ENCODE data around the gene GALNT17.

Gene GALNT17

GRCh38 chr7:71466448-71467145 is 334.7 kb downstream of the GALNT17 start:
- ATAC-seq (replicated peaks): no peak
- Mint-ChIP-seq H3K4me3 (no peak overlapping the region), H3K27me3 (no peaks in the 10 kb centered on the region), H3K36me3 (ENCODE audit: insufficient read depth) (peaks cover 4% of the 10 kb centered on the region), H3K9me3 (peaks cover 11 to 16% of the 10 kb centered on the region in 2 donors), H3K4me1 (ENCODE audit: low read depth in 2 of 2) (no peaks in the 10 kb centered on the region), H3K27ac (no peak overlapping the region)
- DNase-seq: no peak

GRCh38 chr7:71470326-71470725 is 338.4 kb downstream of the GALNT17 start:
- Mint-ChIP-seq H3K4me3 (no peak overlapping the region), H3K4me1 (ENCODE audit: low read depth in 2 of 2) (no peaks in the 10 kb centered on the region), H3K9me3 (peaks cover 0 to 15% of the 10 kb centered on the region in 2 donors), H3K27me3 (no peaks in the 10 kb centered on the region), H3K36me3 (ENCODE audit: insufficient read depth) (no peaks in the 10 kb centered on the region), H3K27ac (no peak overlapping the region)
- DNase-seq (no peak), ATAC-seq (replicated peaks) (no peak)

DNA sequence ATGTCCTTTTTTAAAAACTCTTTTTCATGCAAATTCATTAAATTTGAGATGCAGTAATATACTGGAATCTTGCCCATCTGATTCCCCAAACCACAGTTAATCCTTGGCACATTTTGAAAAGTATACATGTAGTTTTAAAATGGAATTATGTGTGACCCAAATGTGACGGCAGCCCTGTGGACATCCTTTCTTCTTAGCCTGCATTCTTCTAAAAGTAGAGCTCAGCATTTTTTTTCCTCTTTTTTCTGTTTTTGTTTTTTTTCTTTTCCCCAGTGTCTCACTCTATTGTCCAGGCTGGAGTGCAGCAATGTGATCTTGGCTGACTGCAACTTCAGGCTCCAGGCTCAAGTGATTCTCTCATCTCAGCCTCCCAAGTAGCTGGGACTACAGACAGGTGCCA is 338.9 kb downstream of the GALNT17 start:
- Mint-ChIP-seq H3K9me3 (peaks cover 3 to 15% of the 10 kb centered on the region in 2 donors), H3K27me3 (no peaks in the 10 kb centered on the region), H3K4me3 (no peak overlapping the region), H3K27ac (no peak overlapping the region), H3K36me3 (ENCODE audit: insufficient read depth) (no peaks in the 10 kb centered on the region), H3K4me1 (ENCODE audit: low read depth in 2 of 2) (no peaks in the 10 kb centered on the region)
- DNase-seq (no peak), ATAC-seq (replicated peaks) (no peak)

GRCh38 chr7:71472962-71473361 is 341.0 kb downstream of the GALNT17 start:
- ATAC-seq (replicated peaks): no peak
- H3K4me1 Mint-ChIP-seq (ENCODE audit: low read depth in 2 of 2): no peaks in the 10 kb centered on the region
- no peaks in the 10 kb centered on the region for H3K27me3 Mint-ChIP-seq
- H3K27ac Mint-ChIP-seq: no peak overlapping the region
- H3K4me3 Mint-ChIP-seq: no peak overlapping the region
- DNase-seq: no peak
- no peaks in the 10 kb centered on the region for H3K36me3 Mint-ChIP-seq (ENCODE audit: insufficient read depth)
- peaks cover 12 to 18% of the 10 kb centered on the region in 2 donors for H3K9me3 Mint-ChIP-seq

DNA sequence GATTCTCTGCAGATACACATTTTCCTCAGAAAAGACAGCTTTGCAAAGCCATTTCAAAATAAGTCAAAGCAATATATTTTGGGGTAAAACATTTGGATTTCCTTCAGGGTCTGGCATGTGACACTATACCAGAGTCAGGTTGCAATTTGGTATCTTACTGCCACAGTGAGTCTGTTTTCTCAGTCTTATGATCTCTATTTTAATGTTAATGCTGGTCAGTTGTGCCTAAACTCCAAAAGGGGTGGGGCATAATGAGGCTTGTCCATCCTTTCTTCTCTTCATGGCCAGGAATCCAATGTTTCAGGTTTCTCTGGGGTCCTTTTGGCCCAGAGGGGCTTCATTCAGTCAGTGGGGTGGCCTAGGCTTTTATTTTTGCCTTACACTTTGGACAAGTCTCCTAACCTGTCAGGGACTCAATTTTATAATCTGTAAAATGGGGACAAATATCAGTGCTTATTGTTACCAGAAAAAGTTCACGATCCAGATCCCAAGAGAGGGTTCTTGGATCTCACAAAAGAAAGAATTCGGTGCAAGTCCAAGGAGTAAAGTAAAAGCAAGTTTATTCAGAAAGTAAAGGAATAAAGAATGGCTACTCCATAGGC is 341.5 kb downstream of the GALNT17 start:
- no peaks in the 10 kb centered on the region for H3K4me1 Mint-ChIP-seq (ENCODE audit: low read depth in 2 of 2)

DNA sequence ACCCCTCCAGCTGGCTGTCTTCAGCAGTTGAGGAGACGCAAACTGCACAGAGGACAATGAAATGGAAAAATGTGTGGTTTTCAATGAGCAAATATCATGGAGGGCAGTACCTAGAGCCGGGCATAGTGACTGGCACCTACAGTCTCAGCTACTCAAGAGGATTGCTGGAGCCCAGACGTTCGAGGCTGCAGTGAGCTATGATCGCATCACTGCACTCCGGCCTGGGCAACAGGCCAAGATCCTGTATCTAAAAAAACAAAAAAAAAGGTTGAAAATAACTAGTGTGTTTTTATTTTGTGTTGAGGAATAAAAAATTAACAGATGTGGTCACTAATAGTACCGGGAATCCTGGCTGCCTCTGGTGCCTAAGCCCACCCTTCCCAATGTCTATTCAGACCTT is 345.5 kb downstream of the GALNT17 start:
- no peak for ATAC-seq (replicated peaks)
- no peak for DNase-seq
- H3K36me3 Mint-ChIP-seq (ENCODE audit: insufficient read depth): no peaks in the 10 kb centered on the region

More for the DNA sequence above, 341.5 kb downstream of the GALNT17 start:
- Mint-ChIP-seq H3K36me3 (ENCODE audit: insufficient read depth) (no peaks in the 10 kb centered on the region), H3K27me3 (no peaks in the 10 kb centered on the region), H3K4me3 (no peak overlapping the region), H3K27ac (no peak overlapping the region), H3K9me3 (peaks cover 12 to 18% of the 10 kb centered on the region in 2 donors)
- no peak for DNase-seq
- no peak for ATAC-seq (replicated peaks)

DNA sequence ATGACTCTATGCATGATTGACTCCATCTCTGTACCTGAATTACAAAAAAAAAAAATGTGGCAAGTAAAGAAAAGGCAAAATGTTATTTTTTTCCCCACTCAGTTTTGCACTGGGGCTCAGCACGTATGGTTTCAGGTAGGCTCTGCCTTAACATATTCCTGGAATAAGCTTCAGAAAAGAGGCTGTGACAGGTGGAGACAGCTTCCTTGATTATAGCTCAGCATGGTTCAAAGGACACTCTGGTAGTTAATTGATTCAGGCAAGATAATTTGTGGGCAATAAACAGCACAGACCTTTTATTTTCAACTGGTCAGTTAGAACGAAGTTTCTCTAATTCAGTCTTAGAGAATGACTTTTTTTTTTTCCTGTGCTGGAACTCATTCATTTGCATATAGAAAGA is 347.3 kb downstream of the GALNT17 start:
- DNase-seq (no peak), ATAC-seq (replicated peaks) (no peak)
- Mint-ChIP-seq H3K36me3 (ENCODE audit: insufficient read depth) (no peaks in the 10 kb centered on the region), H3K27ac (no peak overlapping the region), H3K27me3 (no peaks in the 10 kb centered on the region), H3K4me1 (ENCODE audit: low read depth in 2 of 2) (no peaks in the 10 kb centered on the region), H3K4me3 (no peak overlapping the region), H3K9me3 (peaks cover 3 to 12% of the 10 kb centered on the region in 2 donors)

More for the DNA sequence above, 345.5 kb downstream of the GALNT17 start:
- no peaks in the 10 kb centered on the region for H3K4me1 Mint-ChIP-seq (ENCODE audit: low read depth in 2 of 2)
- H3K9me3 Mint-ChIP-seq: peaks cover 12% of the 10 kb centered on the region in 2 donors
- no peaks in the 10 kb centered on the region for H3K27me3 Mint-ChIP-seq
- H3K4me3 Mint-ChIP-seq: no peak overlapping the region
- H3K27ac Mint-ChIP-seq: no peak overlapping the region

GRCh38 chr7:71480791-71481190 is 348.8 kb downstream of the GALNT17 start:
- peaks cover 7 to 10% of the 10 kb centered on the region in 2 donors for H3K9me3 Mint-ChIP-seq
- H3K27me3 Mint-ChIP-seq: no peaks in the 10 kb centered on the region
- H3K4me3 Mint-ChIP-seq: no peak overlapping the region
- H3K27ac Mint-ChIP-seq: no peak overlapping the region
- DNase-seq (no peak), ATAC-seq (replicated peaks) (no peak)
- no peaks in the 10 kb centered on the region for H3K4me1 Mint-ChIP-seq (ENCODE audit: low read depth in 2 of 2)
- no peaks in the 10 kb centered on the region for H3K36me3 Mint-ChIP-seq (ENCODE audit: insufficient read depth)

DNA sequence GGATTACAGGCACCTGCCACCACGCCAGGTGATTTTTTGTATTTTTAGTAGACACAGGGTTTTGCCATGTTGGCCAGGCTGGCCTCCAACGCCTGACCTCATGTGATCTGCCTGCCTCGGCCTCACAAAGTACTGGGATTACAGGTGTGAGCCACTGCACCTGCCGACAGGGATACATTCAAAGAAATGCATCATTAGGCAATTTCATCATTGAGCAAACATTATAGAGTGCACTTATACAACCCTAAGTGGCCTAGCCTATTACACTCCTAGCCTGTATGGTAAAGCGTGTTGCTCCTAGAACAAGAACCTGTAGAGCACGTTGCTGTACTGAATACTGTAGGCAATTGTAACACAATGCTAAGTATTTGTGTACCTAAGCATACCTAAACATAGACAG is 350.3 kb downstream of the GALNT17 start:
- DNase-seq (no peak), ATAC-seq (replicated peaks) (no peak)
- no peaks in the 10 kb centered on the region for H3K27me3 Mint-ChIP-seq
- H3K4me1 Mint-ChIP-seq (ENCODE audit: low read depth in 2 of 2): no peaks in the 10 kb centered on the region
- peaks cover 3 to 8% of the 10 kb centered on the region in 2 donors for H3K9me3 Mint-ChIP-seq
- no peak overlapping the region for H3K4me3 Mint-ChIP-seq
- no peak overlapping the region for H3K27ac Mint-ChIP-seq
- no peaks in the 10 kb centered on the region for H3K36me3 Mint-ChIP-seq (ENCODE audit: insufficient read depth)

DNA sequence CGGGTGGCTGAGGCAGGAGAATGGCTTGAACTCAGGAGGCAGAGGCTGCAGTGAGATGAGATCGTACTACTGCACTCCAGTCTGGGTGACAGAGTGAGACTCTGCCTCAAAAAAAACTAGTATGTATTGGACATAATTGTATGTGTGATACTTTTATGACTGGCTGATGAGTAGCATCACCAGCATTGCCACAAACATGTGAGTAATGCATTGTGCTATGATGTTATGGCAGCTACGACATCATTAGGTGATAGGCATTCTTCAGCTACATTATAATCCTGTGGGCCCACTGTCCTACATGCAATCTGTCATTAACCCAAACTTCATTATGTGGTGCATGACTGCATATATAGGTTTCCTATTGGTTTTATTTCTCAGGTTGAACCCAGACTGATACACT is 352.4 kb downstream of the GALNT17 start:
- Mint-ChIP-seq H3K4me1 (ENCODE audit: low read depth in 2 of 2) (no peaks in the 10 kb centered on the region), H3K27me3 (no peaks in the 10 kb centered on the region), H3K4me3 (no peak overlapping the region), H3K9me3 (peaks cover 3 to 10% of the 10 kb centered on the region in 2 donors), H3K27ac (no peak overlapping the region), H3K36me3 (ENCODE audit: insufficient read depth) (no peaks in the 10 kb centered on the region)
- DNase-seq: no peak
- no peak for ATAC-seq (replicated peaks)

DNA sequence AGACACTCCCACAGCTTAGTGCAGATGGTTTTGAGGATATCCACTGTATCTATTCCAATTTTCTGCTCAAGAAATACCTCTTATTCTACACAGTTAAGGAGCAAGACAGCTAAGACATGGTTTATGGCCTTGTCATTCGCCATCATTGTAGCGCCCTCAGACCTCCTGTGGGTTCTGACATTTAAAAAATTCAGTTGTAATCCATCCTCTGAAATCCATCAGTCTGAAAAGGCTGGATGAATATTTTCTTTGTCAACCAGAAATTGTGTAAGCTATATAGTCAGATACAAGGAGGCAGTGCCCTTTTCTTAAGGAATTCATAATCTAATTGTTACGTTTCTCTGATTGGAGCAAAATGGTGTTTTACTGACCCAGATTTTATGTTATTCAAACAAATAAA is 353.6 kb downstream of the GALNT17 start:
- H3K4me3 Mint-ChIP-seq: no peak overlapping the region
- no peaks in the 10 kb centered on the region for H3K27me3 Mint-ChIP-seq
- no peak for ATAC-seq (replicated peaks)
- no peaks in the 10 kb centered on the region for H3K4me1 Mint-ChIP-seq (ENCODE audit: low read depth in 2 of 2)
- H3K27ac Mint-ChIP-seq: no peak overlapping the region
- peaks cover 3 to 10% of the 10 kb centered on the region in 2 donors for H3K9me3 Mint-ChIP-seq
- no peak for DNase-seq
- H3K36me3 Mint-ChIP-seq (ENCODE audit: insufficient read depth): no peaks in the 10 kb centered on the region

- H3K36me3 Mint-ChIP-seq (ENCODE audit: insufficient read depth): no peaks in the 10 kb centered on the region
- ATAC-seq (replicated peaks) (no peak), DNase-seq (no peak)
- H3K27ac Mint-ChIP-seq: no peak overlapping the region
- no peaks in the 10 kb centered on the region for H3K4me1 Mint-ChIP-seq (ENCODE audit: low read depth in 2 of 2)
- H3K4me3 Mint-ChIP-seq: no peak overlapping the region
- H3K27me3 Mint-ChIP-seq: no peaks in the 10 kb centered on the region
- H3K9me3 Mint-ChIP-seq: peaks cover 3 to 10% of the 10 kb centered on the region in 2 donors
These were observed 354.5 kb downstream of the GALNT17 start for GRCh38 chr7:71486414-71486813.

DNA sequence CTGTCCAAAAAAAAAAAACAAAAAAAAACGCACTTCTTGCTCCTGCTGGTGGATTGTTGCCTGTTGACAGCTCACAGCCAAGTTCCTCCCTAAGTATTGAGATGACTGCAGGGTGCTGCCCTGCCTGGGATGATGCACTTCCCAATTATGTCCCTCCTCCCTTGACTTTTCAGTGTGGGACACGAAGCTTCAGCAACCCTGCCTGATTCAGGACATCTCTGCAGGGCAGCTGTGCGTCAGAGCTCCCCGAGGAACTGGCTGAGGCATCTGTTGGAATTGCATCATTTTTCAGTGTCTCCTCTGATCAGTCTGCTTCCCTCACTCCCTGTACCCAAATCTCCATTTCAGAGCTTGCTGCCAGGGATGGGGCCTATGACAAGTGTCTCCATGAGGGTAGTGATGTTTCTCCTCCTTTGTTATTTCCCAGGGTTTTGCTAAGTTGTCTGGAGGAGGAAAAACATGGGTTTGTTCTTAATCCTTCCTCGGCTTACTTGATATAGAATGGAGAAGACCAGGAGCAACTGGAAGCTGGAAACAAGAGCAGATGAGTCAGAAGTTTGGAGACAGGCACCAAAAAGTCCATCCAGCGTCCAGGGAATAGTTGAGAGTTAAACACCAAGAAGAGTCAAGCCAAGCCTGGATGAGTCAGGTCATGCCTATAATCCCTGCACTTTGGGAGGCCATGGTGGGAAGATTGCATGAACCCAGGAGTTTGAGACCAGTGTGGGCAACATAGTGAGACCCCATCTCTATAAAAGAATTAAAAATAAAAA is 355.1 kb downstream of the GALNT17 start:
- Mint-ChIP-seq H3K27ac (no peak overlapping the region), H3K4me1 (ENCODE audit: low read depth in 2 of 2) (no peaks in the 10 kb centered on the region), H3K36me3 (ENCODE audit: insufficient read depth) (no peaks in the 10 kb centered on the region), H3K4me3 (no peak overlapping the region), H3K9me3 (peaks cover 3 to 10% of the 10 kb centered on the region in 2 donors), H3K27me3 (no peaks in the 10 kb centered on the region)
- DNase-seq (no peak), ATAC-seq (replicated peaks) (no peak)

- Mint-ChIP-seq H3K27me3 (no peaks in the 10 kb centered on the region), H3K36me3 (ENCODE audit: insufficient read depth) (no peaks in the 10 kb centered on the region), H3K4me3 (no peak overlapping the region), H3K27ac (no peak overlapping the region), H3K9me3 (peaks cover 3 to 14% of the 10 kb centered on the region in 2 donors), H3K4me1 (ENCODE audit: low read depth in 2 of 2) (no peaks in the 10 kb centered on the region)
- DNase-seq: no peak
- no peak for ATAC-seq (replicated peaks)
These were observed 356.4 kb downstream of the GALNT17 start for GRCh38 chr7:71488308-71488707.

Measured in effector memory CD8-positive, alpha-beta T cell (primary cell).